SK-N-SH (cell line): Measurements from ENCODE around the gene SHANK1. TPM values are rescaled to one million over a fixed set of nuclear protein-coding genes. Genes with fewer than 3 reads are reported as not detected.

ENCODE experiments used
- CTCF ChIA-PET: fragments of 300-600, 350-600 bp; formaldehyde crosslinking; extraction: SDS; loops from one replicate; lab custom pipeline; 2021; lab: Yijun Ruan, JAX
- POLR2A ChIA-PET: fragments of 350-600 bp; sonication (Branson Sonifier 250); formaldehyde crosslinking; extraction: SDS; loops from one replicate; lab custom pipeline; 2020; ENCODE audit warnings: antibody characterized with exemption, inconsistent platforms; lab: Yijun Ruan, JAX
- DNase-seq: peaks from one replicate; pipeline ENCODE4 v3.0.0; 2012
- H2AFZ ChIP-seq: fragments of 200-600 bp; sonication (generic); 2 replicates; pipeline ENCODE4 v1.8.1; 2016; ENCODE audit warnings: antibody characterized with exemption, mild to moderate bottlenecking, low read depth
- H3F3A ChIP-seq: fragments of 200-600 bp; sonication (generic); replicated peaks from 2 replicates; pipeline ENCODE3; 2016; ENCODE audit warnings: antibody characterized with exemption, mild to moderate bottlenecking; ENCODE audit not compliant: insufficient read depth
- H3K27ac ChIP-seq, 2 experiments: fragments of 200-500 bp in 1 of 2; fragments of 200-600 bp in 1 of 2; sonication (Bioruptor generic) in 1 of 2; sonication (generic), shearing (Covaris generic) in 1 of 2; 2 replicates each; pipeline versions ENCODE4 v1.5.1 to v1.6.1; 2014 to 2016; ENCODE audit warnings: low read depth in 2 of 2, inconsistent platforms in 1 of 2, low read length in 1 of 2, mild to moderate bottlenecking in 1 of 2, mixed read lengths in 1 of 2
- H3K27me3 ChIP-seq: fragments of 200-600 bp; sonication (generic), shearing (Covaris generic); 2 replicates; pipeline ENCODE4 v1.6.1; 2016; ENCODE audit warnings: mixed run types; ENCODE audit not compliant: insufficient read depth
- H3K36me3 ChIP-seq, 2 experiments: fragments of 200-500 bp in 1 of 2; fragments of 200-600 bp in 1 of 2; sonication (Bioruptor generic) in 1 of 2; sonication (generic) in 1 of 2; replicated peaks in 1 of 2; 2 replicates each; pipeline versions ENCODE3 to v1.5.1; 2014 to 2016; ENCODE audit warnings: low read length in 1 of 2, mild to moderate bottlenecking in 1 of 2; ENCODE audit not compliant: insufficient read depth in 2 of 2, control insufficient read depth in 1 of 2
- H3K4me1 ChIP-seq, 2 experiments: fragments of 200-500 bp in 1 of 2; fragments of 200-600 bp in 1 of 2; sonication (Bioruptor generic) in 1 of 2; sonication (generic), shearing (Covaris generic) in 1 of 2; 2 replicates each; pipeline versions ENCODE4 v1.5.1 to v1.6.1; 2014 to 2016; ENCODE audit warnings: low read depth in 1 of 2, low read length in 1 of 2, mixed run types in 1 of 2; ENCODE audit not compliant: insufficient read depth in 2 of 2, control insufficient read depth in 1 of 2
- H3K4me2 ChIP-seq: fragments of 200-600 bp; sonication (generic), shearing (Covaris generic); 2 replicates; pipeline ENCODE4 v1.6.1; 2017; ENCODE audit warnings: mixed run types
- H3K4me3 ChIP-seq, 2 experiments: fragments of 200-500 bp in 1 of 2; fragments of 200-600 bp in 1 of 2; sonication (Bioruptor generic) in 1 of 2; sonication (generic), shearing (Covaris generic) in 1 of 2; 2 replicates each; pipeline versions ENCODE4 v1.5.1 to v1.8.1; 2014 to 2016; ENCODE audit warnings: low read depth in 2 of 2, inconsistent platforms in 1 of 2, low read length in 1 of 2, mild to moderate bottlenecking in 1 of 2, mixed read lengths in 1 of 2, moderate library complexity in 1 of 2
- H3K79me2 ChIP-seq: fragments of 200-600 bp; sonication (generic); 2 replicates; pipeline ENCODE4 v1.8.1; 2017; ENCODE audit warnings: mild to moderate bottlenecking; ENCODE audit not compliant: insufficient read depth
- H3K9ac ChIP-seq: fragments of 200-600 bp; sonication (generic); 2 replicates; pipeline ENCODE4 v1.6.1; 2017; ENCODE audit warnings: mixed run types
- H3K9me2 ChIP-seq: fragments of 200-600 bp; sonication (generic); 2 replicates; pipeline ENCODE4 v1.6.1; 2017; ENCODE audit warnings: mixed run types
- H3K9me3 ChIP-seq: fragments of 200-600 bp; sonication (generic); 2 replicates; pipeline ENCODE4 v1.6.1; 2017; ENCODE audit warnings: mixed run types, mild to moderate bottlenecking, moderate library complexity
- H4K20me1 ChIP-seq: fragments of 200-600 bp; sonication (generic); 2 replicates; pipeline ENCODE4 v1.6.1; 2017; ENCODE audit warnings: mild to moderate bottlenecking, mixed run types; ENCODE audit not compliant: insufficient read depth
- CHD2 ChIP-seq: fragments of 150-350 bp; IDR thresholded peaks from 2 replicates; pipeline ENCODE4 v1.6.1; 2018; ENCODE audit warnings: low read length; ENCODE audit not compliant: partially characterized antibody
- ELF1 ChIP-seq: IDR thresholded peaks from 2 replicates; pipeline ENCODE4 v1.4.0; 2012
- EP300 ChIP-seq, 2 experiments: IDR thresholded peaks; 2 replicates each; pipeline versions ENCODE4 v1.4.0 to v1.6.1; 2012; ENCODE audit warnings: borderline replicate concordance in 1 of 2, low read depth in 1 of 2, low read length in 1 of 2
- EZH2phosphoT487 ChIP-seq: fragments of 200-600 bp; sonication (generic); IDR thresholded peaks from 2 replicates; pipeline ENCODE4 v1.6.1; 2017; ENCODE audit warnings: low read depth, mixed run types, mild to moderate bottlenecking, antibody characterized with exemption, moderate library complexity, borderline replicate concordance
- FOXJ3 ChIP-seq: sonication (generic); formaldehyde crosslinking; IDR thresholded peaks from 2 replicates; pipeline ENCODE4 v1.5.1; 2020; ENCODE audit warnings: mild to moderate bottlenecking, missing genetic modification reagents
- GATA2 ChIP-seq: sonication (generic); formaldehyde crosslinking; IDR thresholded peaks from 2 replicates; pipeline ENCODE4 v1.5.0; 2020; ENCODE audit warnings: mild to moderate bottlenecking, missing genetic modification reagents
- MEF2A ChIP-seq: IDR thresholded peaks from 2 replicates; pipeline ENCODE4 v1.4.0; 2012; ENCODE audit warnings: low read depth, borderline replicate concordance
- MXI1 ChIP-seq: IDR thresholded peaks from 2 replicates; pipeline ENCODE4 v1.6.1; 2012; ENCODE audit warnings: mild to moderate bottlenecking, low read depth, low read length, improper control_type of control experiment
- NFIC ChIP-seq: IDR thresholded peaks from 2 replicates; pipeline ENCODE4 v1.4.0; 2012; ENCODE audit warnings: borderline replicate concordance
- PBX3 ChIP-seq: IDR thresholded peaks from 2 replicates; pipeline ENCODE4; 2012
- POLR2AphosphoS5 ChIP-seq: IDR thresholded peaks from 2 replicates; pipeline ENCODE4 v1.6.1; 2012; ENCODE audit warnings: low read depth, low read length
- RAD21 ChIP-seq: IDR thresholded peaks from 2 replicates; pipeline ENCODE4 v1.6.1; 2012; ENCODE audit warnings: mild to moderate bottlenecking, low read length
- RCOR1 ChIP-seq: fragments of 150-350 bp; IDR thresholded peaks from 2 replicates; pipeline ENCODE4 v1.6.1; 2017; ENCODE audit warnings: antibody characterized with exemption, low read length
- RXRA ChIP-seq: IDR thresholded peaks from 2 replicates; pipeline ENCODE4 v1.4.0; 2012; ENCODE audit warnings: low read depth, mild to moderate bottlenecking, borderline replicate concordance
- SIN3A ChIP-seq: IDR thresholded peaks from 2 replicates; pipeline ENCODE4 v1.6.1; 2012; ENCODE audit warnings: low read depth, mild to moderate bottlenecking, low read length, moderate library complexity, borderline replicate concordance
- YY1 ChIP-seq: IDR thresholded peaks from 2 replicates; pipeline ENCODE4 v1.4.0; 2012; ENCODE audit warnings: low read depth, mild to moderate bottlenecking
- ZBTB33 ChIP-seq: IDR thresholded peaks from 2 replicates; pipeline ENCODE4 v1.4.0; 2012; ENCODE audit warnings: low read depth, borderline replicate concordance
- WGBS: methylation state at CpG from one replicate; pipeline ENCODE4 v1.1.6; 2017; ENCODE audit warnings: low lambda C conversion rate; 5-methylcytosine and 5-hydroxymethylcytosine counted together
- polyA plus RNA-seq, 3 experiments: library from polyadenylated mRNA; depleted of rRNA; stranded (reverse); fragments of >200 nt; gene quantifications; 2 replicates each; pipeline ENCODE4 v1.2.3, GENCODE V29; 2012
- TF ChIP-seq, protein P1 (sequence below): IDR thresholded peaks from 2 replicates; pipeline ENCODE4 v1.4.0; 2012; ENCODE audit warnings: low read depth
- TF ChIP-seq, protein P2 (sequence below): fragments of 200-600 bp; sonication (generic); IDR thresholded peaks from 2 replicates; pipeline ENCODE4 v1.6.1; 2017; ENCODE audit warnings: antibody characterized with exemption, mild to moderate bottlenecking, moderate library complexity

SHANK1 gene
- polyA plus RNA-seq, 1 of the 3 experiments (the other 2 are of a cell fraction) = 0.28 TPM

DNA sequence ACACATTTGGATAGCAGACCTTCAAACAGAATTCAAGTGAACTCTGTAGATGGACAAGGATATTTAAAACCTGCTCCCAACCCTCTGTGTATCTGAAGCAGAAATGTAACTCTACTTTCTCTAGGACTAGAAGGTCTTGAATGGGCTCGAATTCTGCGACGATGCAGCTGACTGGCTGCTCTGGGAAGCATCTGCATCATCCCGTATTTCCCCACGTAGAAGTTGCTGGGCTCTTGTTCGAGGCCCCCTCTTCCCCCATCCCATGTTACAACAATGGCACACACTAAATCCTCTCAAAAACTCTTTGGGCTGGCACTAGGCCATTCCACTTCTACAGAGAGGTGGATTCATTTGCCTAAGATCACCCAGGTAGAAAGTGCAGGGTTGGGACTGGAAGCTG lies 55.4 kb downstream of the SHANK1 start:
- Histone ChIP-seq H3K4me2 (no peak overlapping the region), H3K27ac (no peak overlapping the region), H3F3A (peaks cover 2% of the 10 kb centered on the region), H3K9ac (no peak overlapping the region), H3K27me3 (no peaks in the 10 kb centered on the region), H4K20me1 (no peaks in the 10 kb centered on the region), H3K36me3 (no peaks in the 10 kb centered on the region), H3K4me3 (no peak overlapping the region), H3K79me2 (no peaks in the 10 kb centered on the region), H3K9me3 (no peaks in the 10 kb centered on the region), H2AFZ (no peak overlapping the region), H3K9me2 (no peaks in the 10 kb centered on the region), H3K4me1 (peaks cover 0 to 5% of the 10 kb centered on the region in 2 experiments; a peak in 1 of 4 replicates)
- no peak for DNase-seq
- 83% methylated on average over 6 of the region's 6 CpGs for WGBS
- ChIA-PET CTCF (interaction anchor here (0.8 to 1.4 kb wide), 2 partner anchors 108 to 120 kb away, joined by 5 to 9 read pairs; no protein-coding TSS in a partner anchor), POLR2A (no interaction called here)
- no peak for TF ChIP-seq RXRA
- no peak for TF ChIP-seq ELF1
- TF ChIP-seq YY1 = no peak
- TF ChIP-seq CHD2 = no peak
- no peak for TF ChIP-seq NFIC
- TF ChIP-seq GATA2 (CRISPR knock-in tag) = no peak
- no peak for TF ChIP-seq MEF2A
- TF ChIP-seq EP300 (IDR thresholded peaks at IDR 0.05; ENCODE audit: borderline replicate concordance in 1 of 2, low read depth in 1 of 2, low read length in 1 of 2) = no peak
- TF ChIP-seq, protein P1, sequence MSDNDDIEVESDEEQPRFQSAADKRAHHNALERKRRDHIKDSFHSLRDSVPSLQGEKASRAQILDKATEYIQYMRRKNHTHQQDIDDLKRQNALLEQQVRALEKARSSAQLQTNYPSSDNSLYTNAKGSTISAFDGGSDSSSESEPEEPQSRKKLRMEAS = no peak
- no peak for TF ChIP-seq FOXJ3 (CRISPR knock-in tag)

GRCh38 chr19:50663482-50663790 lies 56.2 kb downstream of the SHANK1 start:
- Histone ChIP-seq H3K4me3 (no peak overlapping the region), H2AFZ (no peak overlapping the region), H3K9me3 (no peaks in the 10 kb centered on the region), H3K79me2 (no peaks in the 10 kb centered on the region), H3K9me2 (no peaks in the 10 kb centered on the region), H4K20me1 (no peaks in the 10 kb centered on the region), H3K4me1 (peaks cover 0 to 7% of the 10 kb centered on the region in 2 experiments; a peak in 1 of 4 replicates), H3K4me2 (no peak overlapping the region), H3K27ac (no peak overlapping the region), H3F3A (peaks cover 6% of the 10 kb centered on the region), H3K27me3 (no peaks in the 10 kb centered on the region), H3K9ac (no peak overlapping the region), H3K36me3 (no peaks in the 10 kb centered on the region)
- 86% methylated on average over 1 of the region's 1 CpG for WGBS
- CTCF ChIA-PET = interaction anchor here (1.1 kb wide), 1 partner anchor 107 kb away, joined by 4 read pairs; no protein-coding TSS in a partner anchor
- DNase-seq = peak; percentile 64
- POLR2A ChIA-PET = no interaction called here
- TF ChIP-seq MXI1 (no peak), POLR2AphosphoS5 (no peak), FOXJ3 (CRISPR knock-in tag) (no peak), SIN3A (no peak), RAD21 (peak; percentile 10; the same call in 1 of the 2 replicates), RCOR1 (no peak), RXRA (no peak), EZH2phosphoT487 (no peak), CHD2 (no peak), GATA2 (CRISPR knock-in tag) (no peak), PBX3 (no peak), ZBTB33 (no peak)
- TF ChIP-seq, protein P2, sequence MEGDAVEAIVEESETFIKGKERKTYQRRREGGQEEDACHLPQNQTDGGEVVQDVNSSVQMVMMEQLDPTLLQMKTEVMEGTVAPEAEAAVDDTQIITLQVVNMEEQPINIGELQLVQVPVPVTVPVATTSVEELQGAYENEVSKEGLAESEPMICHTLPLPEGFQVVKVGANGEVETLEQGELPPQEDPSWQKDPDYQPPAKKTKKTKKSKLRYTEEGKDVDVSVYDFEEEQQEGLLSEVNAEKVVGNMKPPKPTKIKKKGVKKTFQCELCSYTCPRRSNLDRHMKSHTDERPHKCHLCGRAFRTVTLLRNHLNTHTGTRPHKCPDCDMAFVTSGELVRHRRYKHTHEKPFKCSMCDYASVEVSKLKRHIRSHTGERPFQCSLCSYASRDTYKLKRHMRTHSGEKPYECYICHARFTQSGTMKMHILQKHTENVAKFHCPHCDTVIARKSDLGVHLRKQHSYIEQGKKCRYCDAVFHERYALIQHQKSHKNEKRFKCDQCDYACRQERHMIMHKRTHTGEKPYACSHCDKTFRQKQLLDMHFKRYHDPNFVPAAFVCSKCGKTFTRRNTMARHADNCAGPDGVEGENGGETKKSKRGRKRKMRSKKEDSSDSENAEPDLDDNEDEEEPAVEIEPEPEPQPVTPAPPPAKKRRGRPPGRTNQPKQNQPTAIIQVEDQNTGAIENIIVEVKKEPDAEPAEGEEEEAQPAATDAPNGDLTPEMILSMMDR = peak; percentile 37
